HG02678 (cell line): ENCODE results near the gene DGCR2.
"Not testable (repeated sequence)": the region's sequence is repeated elsewhere in the genome, so short reads cannot be mapped to it uniquely, and the experiment has no call there.

Source experiments
- ATAC-seq: cut with Tn5 transposase; IDR thresholded peaks from one replicate; pipeline ENCODE4 v1.9.1; 2021; ENCODE audit warnings: mild to moderate bottlenecking, moderate library complexity; ENCODE audit not compliant: unreplicated experiment

DGCR2 gene

DNA sequence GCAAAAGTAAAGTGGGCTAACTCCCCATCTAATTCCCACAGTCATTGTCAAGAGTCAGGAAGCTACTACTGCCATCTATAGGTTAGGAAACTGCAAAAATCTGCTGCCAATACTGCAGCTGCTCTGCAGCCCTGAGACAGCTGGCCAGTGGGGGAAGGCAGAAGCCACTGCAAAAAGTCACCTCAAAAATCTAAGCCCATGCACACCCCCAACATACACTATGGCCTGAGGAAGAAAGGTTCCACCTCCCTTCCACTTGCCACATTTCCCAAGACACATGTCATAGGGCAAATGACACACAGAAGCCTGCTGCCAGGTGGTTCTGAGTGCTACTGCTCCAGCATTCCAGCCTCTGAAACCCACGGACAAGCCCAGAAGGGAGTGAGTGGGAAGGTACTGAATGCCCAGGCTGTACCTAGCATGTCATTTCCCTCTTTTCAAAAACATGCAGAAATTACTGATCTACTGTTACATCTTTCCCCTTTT, 36.9 kb downstream of the DGCR2 start:
- ATAC-seq = no peak

DNA sequence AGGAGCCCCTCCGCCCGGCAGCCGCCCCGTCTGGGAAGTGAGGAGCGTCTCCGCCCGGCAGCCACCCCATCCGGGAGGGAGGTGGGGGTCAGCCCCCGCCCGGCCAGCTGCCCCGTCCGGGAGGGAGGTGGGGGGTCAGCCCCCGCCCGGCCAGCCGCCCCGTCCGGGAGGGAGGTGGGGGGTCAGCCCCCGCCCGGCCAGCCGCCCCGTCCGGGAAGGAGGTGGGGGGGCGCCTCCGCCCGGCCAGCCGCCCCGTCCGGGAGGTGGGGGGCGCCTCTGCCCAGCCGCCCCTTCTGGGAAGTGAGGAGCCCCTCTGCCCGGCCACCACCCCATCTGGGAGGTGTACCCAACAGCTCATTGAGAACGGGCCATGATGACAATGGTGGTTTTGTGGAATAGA, 37.6 kb downstream of the DGCR2 start:
- ATAC-seq = not testable (repeated sequence)

DNA sequence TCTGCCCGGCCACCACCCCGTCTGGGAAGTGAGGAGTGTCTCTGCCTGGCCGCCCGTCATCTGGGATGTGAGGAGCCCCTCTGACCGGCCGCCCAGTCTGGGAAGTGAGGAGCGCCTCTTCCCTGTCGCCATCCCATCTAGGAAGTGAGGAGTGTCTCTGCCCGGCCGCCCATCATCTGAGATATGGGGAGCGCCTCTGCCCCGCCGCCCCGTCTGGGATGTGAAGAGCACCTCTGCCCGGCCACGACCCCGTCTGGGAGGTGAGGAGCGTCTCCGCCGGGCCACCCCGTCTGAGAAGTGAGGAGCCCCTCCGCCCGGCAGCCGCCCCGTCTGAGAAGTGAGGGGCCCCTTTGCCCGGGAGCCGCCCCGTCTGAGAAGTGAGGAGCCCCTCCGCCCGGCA, 38.1 kb downstream of the DGCR2 start:
- ATAC-seq = not testable (repeated sequence)

DNA sequence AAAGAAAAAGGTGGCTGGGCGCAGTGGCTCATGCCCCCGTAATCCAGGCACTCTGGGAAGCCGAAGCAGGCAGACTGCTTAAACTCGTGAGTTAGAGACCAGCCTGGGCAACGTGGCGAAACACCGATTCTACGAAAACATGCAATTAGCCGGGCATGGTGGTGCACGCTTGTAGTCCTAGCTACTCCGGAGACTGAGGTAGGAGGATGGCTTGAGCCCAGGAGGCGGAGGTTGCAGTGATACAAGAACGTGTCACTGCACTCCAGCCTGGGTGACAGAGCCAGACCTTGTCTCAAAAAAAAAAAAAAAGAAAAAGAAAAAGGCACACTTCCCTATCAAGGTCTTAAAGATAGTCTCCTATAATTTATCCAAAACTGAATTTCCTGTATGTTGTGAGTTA, 39.4 kb downstream of the DGCR2 start:
- no peak for ATAC-seq

DNA sequence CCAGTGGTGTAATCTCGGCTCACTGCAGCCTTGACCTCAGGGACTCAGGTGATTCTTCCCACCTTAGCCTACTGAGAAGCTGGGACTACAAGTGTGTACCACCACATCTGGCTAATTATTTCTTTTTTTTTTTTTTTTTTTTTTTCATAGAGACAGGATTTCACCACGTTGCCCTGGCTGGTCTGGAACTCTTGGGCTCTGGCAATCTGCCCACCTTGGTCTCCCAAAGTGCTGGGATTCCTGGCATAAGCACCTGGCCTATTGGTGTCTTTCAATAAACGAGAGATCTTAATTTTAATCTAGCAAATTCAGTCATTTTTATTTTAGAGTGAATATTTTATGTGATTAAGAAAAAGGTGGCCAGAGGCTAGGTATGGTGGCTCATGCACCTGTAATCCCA, 40.1 kb downstream of the DGCR2 start:
- no peak for ATAC-seq

DNA sequence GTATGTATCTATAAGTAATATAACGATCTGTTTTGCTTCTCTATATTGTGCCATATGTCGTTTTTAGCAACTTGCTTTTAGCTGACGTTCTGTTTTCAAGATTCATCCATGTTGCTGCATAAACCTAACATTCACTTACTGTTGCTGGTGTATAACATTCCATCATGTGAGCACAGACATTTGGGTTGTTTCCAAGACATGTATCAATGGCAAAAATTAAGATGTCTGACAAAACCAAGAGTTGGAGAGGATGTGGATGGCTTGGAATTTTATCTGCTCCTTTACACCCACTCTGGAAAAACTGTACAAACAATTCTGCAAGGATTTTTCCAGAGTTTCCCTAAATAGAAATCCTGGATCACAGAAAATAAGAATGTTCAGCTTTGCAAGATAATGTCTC, 40.9 kb downstream of the DGCR2 start:
- ATAC-seq = no peak

DNA sequence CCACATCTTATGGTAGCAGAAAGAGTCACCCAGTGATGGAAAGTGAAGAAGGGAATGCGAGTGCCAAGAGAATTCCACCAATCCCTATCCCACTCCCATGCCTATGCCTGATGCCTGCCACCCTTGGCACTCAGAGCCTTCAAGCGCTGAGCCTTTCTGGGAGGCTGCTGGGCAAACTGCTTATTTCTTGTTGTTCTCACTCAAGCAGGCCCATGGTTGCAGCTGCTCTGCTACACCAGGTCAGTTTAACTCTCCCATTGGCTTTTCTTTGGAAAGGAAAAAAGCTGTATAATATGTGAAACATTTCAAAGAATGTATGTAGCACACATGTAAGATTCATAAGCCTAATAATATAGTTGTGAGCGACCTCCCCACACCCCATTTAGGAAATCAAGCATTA, 41.4 kb downstream of the DGCR2 start:
- no peak for ATAC-seq

DNA sequence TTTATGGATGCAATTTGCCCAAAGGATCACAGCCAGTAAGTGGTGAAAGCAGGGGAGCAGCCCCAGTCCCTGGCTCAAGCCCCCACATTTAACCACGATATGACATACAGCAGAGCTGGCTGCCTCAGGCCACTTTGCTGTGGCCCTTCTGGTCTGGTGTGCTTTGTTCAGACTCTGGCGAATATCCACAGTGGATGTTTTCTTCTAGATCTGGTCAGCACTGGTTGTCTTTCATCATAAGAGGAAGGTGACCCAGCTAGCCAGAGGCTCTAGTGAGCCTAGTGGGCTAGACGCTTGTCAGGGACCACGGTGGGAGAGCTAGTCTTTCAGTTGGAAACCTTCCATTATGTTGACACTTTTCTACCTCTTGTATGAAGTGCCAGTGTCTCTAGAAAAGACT, 42.5 kb downstream of the DGCR2 start:
- no peak for ATAC-seq

DNA sequence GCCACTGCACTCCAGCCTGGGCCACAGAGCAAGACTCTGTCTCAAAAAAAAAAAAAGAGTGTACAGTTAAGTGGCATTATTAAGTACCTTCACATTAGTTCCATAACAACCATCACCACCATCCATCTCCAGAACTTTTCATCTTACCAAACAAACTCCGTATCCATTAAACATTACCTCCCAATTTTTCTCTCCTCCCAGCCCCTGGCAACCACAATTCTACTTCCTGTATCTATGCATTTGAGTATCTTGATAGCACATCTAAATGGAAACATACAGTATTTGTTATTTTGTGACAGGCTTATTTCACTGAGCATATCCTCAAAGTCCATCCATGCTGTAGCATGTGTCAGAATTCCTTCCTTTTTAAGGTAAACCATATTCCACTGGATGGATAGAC, 46.8 kb downstream of the DGCR2 start:
- no peak for ATAC-seq

DNA sequence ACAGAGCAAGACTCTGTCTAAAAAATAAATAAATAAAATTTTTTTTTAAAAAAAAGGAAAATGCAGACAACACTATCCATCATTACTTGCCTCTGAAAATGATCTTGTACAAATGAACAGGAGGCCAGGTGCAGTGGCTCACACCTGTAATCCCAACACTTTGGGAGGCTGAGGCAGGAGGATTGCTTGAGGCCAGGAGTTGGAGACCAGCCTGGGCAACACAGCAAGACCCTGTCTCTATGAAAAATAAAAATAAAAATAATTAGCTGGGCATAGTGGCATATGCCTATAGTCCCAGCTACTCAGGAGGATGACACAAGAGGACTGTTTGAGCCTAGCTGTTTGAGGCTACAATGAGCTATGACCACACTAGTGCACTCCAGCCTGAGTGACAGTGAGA, 49.4 kb downstream of the DGCR2 start:
- not testable (repeated sequence) for ATAC-seq

DNA sequence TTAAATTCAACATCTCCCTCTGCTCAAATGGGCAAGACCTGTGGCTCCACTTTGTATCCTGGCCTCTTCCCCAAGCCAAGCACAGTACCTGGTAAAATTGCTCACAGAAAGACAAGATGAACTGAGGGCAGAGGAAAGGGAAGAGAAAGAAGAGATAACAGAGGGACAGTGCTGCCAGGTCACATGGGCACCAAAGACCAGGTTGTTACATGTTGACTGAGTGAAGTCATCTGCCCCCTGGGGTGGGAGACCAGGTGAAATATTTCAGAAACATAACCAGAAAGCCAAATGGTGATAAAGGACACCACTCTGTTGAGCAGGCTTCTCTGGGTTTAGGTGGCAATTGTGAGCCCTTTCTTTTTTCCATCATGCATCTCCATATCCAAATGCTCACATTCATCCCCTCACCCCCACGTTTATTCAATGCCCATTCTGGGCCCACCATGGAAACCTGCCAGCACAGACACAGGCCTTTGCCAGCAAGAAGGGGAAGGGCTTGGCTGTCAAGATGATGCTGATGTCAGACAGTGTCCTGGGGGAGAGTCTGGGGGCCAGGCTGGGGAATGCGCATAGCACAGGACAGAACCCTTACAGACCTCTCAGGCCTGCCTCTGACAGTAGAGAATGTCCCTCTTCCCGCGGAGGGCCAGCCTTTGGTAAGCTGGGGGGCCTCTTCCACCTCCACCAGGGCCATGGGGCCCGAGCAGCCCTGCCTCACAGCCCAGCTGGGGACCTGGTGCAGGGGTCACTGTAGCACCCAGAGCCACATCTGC, 51.6 kb downstream of the DGCR2 start:
- ATAC-seq = no peak

DNA sequence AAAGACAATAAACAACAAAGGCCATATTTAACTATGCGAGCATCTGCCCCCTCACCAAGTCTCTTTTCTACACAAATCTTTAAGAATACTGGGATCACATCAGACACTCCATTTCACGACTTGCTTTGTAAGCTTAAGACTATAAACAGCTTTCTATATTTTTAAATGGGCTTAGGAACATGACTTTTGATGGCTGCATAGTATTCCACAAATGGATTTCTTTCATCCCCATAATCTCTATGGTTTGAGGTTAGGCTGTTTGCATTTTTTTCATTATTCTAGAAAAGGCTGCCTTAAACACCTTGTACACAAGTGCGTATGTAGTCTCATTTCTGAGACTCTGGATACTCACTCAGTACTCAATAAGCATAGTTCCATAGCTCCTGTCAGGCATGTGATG, 52.8 kb downstream of the DGCR2 start:
- no peak for ATAC-seq

DNA sequence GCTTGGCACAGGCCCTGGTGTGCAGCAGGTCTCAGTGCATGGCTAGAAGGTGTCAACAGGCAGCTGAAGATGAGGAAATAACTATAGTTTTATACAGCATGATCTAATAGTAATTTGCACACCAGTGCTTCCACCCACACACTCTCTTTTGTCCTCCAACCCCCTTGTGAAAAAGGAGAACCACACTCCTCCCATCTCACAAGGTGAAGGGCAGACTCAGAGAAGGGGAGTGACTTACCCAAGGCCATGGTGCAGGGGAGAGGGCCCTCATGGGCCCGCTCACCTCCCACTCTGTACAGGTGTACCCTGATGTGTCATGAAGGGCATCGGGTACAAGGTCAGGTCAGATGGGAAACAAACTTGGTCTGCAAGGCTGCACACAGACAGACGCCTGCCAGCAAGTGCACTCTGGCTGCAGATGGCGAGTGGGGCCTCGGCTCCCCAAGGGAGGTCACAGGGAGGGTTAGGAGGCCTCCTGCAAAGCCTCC, 53.4 kb downstream of the DGCR2 start:
- no peak for ATAC-seq

DNA sequence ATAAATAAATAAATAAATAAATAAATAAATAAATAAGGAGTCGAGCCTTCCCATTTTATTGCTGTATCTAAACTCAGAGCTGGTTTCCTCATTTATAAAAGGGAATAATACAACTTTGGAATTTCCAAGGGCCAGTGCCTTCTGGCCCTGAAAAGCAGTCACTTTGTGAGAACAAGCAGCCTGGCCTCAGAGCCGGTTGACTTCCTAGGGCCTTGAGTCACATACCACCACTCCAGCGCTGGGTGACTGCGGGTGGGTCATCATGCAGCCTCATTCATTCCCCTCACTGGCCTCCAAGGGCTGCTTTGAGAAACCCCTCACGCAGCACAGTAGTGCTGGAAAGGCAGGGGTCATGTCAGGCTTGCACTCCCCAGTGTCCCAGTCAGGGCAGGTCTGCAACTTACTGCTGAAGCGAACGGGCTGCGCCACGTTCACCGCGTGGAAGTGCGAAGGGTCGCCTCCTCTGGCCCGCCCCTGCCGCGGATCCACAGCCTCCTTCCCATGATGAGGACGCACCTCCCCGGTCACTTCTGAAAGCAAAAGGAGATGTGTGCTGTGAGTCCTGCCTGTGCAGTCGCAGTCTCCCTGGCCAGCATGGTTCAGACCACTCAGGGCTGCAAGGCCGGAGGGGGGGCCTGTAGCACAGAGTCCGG, 54.4 kb downstream of the DGCR2 start:
- ATAC-seq = no peak

DNA sequence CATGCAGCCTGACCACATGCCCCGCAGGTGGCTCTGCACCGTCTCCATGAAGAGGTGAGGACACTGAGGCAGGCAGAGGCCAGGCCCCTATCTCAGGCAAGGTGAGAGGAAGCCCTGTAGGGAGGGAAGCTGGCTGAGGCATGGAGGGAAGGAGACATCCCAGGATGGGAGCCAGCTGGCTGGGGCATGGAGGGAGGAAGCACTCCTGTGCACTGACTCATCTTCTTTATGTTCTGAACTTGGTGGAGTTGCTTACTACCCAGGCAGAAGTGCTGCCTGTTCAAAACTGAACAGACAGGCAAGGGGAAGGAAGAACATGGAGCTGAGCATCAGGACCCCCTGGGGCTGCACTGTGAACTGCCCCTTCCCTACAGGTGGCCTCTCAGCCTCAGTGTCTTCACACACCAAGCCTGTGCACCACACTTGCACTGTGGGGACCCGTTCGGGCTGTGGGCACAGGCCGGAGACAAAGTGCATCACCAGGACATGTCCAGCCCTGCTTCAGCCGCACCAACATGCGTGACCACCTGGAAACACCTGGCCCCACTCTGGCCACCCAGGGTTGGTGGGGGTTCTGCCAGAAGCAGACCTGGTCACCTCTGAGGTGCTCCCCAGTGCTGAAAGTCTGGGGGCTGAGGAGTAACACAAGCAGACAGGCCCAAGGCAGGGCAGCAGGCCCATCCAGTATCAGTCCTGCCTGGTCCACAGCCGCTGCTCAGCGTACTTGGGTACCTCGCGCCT, 55.5 kb downstream of the DGCR2 start:
- no peak for ATAC-seq

DNA sequence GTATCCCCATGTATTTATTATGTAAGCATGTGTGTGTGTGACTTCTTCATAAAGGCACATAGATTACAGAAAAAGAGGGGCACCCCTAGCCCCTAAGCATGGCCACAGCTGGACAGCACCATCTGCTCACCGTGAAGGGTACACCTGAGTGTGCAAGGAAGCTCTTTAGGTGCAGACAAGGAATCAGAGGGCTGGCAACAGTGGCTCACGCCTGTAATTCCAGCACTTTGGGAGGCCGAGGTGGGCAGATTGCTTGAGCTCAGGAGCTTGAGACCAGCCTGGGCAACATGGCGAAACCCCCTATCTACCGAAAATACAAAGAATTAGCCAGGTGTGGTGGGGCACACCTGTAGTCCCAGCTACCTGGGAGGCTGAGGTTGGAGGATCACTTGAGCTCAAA, 56.3 kb downstream of the DGCR2 start:
- ATAC-seq = no peak

DNA sequence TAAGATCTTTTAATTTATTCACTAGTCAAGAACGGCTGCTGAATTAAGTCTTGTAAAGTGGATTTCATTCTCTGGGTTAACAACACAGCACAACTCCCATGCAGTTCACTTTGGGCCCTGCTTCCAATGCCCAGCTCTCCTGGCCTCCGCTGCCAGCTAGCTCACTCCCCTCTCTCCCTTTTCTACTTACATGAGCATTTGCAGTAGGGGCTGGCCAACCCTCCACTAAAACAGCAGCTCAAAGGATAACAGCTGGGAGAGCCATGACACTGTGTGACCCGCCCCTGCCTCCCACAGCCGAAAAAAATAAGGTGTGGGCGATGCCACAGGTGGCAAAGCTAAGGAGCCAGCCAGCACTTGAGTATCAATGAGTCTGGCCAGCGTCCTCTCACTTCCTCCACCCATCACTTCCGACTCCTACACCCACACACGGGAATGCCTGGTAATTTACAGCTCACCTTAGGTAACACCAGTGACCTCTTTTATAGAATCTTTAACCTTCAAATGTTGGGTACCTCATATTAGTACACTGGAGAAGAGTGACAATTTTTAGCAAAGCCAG, 56.8 kb downstream of the DGCR2 start:
- no peak for ATAC-seq

DNA sequence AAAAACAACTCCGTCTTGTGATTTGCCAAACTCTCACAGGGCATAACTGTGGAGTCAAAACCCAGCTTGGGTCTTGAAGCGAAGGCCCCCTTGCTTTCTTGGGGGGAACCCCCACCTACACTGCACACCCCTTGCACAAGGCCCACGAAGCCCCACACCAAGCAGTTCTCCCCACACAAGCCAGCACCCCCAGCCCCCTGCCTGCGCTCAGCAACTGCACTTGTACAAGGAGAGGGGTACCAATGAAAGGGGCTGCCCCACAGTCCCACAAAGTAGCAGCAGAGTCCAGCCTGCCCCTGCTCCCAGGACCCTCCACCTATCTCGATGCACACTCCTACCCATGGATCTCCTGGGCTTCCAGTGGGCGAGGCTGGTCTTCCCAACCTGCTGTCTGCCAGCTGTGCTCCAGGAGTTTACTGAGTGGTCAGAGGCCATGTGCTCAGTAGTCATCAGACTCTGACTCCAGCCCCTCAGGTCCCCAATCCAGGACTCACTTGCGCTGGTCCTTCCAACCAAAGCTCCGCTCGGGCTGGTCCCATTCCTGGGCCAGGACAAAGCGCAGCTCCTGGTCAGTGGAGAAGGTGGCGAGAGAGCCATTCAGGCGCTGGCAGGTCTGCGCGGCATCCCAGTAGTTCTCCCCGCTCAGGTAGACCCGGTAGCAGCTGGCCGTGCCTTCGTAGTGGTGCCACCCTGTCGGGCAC, 57.7 kb downstream of the DGCR2 start:
- no peak for ATAC-seq

DNA sequence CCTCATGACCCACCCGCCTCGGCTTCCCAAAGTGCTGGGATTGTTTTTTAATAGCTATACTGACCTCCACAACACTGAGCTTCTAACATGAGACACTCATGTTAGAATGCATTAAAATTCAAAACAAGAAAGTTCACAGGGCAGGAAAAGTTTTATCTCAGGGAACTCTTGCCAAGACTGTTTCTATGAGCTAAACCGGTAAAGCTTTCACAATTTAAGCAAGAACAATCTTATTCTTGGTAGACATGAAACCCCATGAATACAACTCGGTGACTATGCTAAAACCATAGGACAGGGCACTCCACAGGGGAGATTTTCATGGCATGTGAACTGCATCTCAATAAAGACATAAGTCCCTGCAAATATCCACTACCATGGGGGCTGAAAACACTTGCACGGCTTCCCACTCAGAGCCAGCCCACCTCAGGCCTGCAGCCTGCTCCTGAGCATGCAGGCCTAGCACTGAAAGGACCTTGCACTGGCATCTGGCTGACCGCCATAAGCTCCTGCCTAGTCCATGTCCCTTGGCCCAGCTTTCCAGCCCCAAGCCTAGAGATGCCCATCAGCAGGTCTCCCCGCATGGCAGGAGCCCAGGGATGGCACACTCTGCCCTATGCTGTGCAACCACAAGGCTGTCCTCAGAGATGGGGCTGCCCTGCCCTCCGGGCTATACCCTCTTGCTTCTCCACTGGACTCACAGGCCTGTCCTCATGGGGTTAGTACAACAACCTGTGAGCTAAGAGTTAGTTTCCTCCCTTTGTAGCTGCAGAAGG, 58.4 kb downstream of the DGCR2 start:
- no peak for ATAC-seq

DNA sequence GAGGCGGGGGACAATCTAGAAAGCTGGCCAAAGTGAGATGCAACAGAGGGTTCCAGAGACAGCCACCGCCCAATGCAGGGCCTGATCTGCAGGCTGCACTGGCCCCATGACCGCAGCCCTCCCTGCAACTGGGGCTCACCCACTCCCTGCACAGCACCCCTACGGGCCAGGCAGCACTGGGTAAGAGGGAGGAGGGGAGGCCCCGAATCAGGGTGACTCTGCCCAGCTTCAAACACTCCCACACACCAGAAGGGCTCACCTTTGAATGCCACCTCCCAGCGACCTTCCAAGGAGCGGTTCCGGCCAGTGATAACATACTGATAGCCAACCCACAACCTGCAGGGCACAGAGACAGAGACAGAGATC, 59.3 kb downstream of the DGCR2 start:
- ATAC-seq = no peak
